NB4 (cell line): ENCODE results near the gene TAF4.

Experiments
- DNase-seq: peaks from one replicate; pipeline ENCODE4 v3.0.0; 2010; ENCODE audit warnings: low read depth
- H3K4me3 ChIP-seq: one replicate; pipeline ENCODE4 v1.5.1; 2011; ENCODE audit warnings: mild to moderate bottlenecking, low read depth, low read length, moderate library complexity
- CTCF ChIP-seq: IDR thresholded peaks from one replicate; pipeline ENCODE4 v1.5.1; 2012; ENCODE audit warnings: low read depth, low read length
- MYC ChIP-seq: IDR thresholded peaks from 2 replicates; pipeline ENCODE4 v1.6.1; 2011; ENCODE audit warnings: low read depth, low read length
- POLR2A ChIP-seq: IDR thresholded peaks from 2 replicates; pipeline ENCODE4 v1.6.1; 2011; ENCODE audit warnings: mild to moderate bottlenecking; ENCODE audit not compliant: insufficient read length; ENCODE audit errors: extremely low read depth
- TF ChIP-seq, protein P1 (sequence below): IDR thresholded peaks from 2 replicates; pipeline ENCODE4 v1.6.1; 2011; ENCODE audit warnings: low read depth, low read length

TAF4 gene

GRCh38 chr20:62011938-62012534 lies 53.6 kb downstream of the TAF4 start:
- TF ChIP-seq, protein P1, sequence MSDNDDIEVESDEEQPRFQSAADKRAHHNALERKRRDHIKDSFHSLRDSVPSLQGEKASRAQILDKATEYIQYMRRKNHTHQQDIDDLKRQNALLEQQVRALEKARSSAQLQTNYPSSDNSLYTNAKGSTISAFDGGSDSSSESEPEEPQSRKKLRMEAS: no peak
- TF ChIP-seq POLR2A: no peak
- no peak for TF ChIP-seq CTCF
- TF ChIP-seq MYC: no peak
- DNase-seq: no peak
- H3K4me3 ChIP-seq: no peak overlapping the region

GRCh38 chr20:62011403-62011790 lies 54.3 kb downstream of the TAF4 start:
- no peak for DNase-seq
- TF ChIP-seq CTCF: no peak
- TF ChIP-seq MYC: no peak
- TF ChIP-seq POLR2A: no peak
- TF ChIP-seq, protein P1: no peak
- no peak overlapping the region for H3K4me3 ChIP-seq

DNA sequence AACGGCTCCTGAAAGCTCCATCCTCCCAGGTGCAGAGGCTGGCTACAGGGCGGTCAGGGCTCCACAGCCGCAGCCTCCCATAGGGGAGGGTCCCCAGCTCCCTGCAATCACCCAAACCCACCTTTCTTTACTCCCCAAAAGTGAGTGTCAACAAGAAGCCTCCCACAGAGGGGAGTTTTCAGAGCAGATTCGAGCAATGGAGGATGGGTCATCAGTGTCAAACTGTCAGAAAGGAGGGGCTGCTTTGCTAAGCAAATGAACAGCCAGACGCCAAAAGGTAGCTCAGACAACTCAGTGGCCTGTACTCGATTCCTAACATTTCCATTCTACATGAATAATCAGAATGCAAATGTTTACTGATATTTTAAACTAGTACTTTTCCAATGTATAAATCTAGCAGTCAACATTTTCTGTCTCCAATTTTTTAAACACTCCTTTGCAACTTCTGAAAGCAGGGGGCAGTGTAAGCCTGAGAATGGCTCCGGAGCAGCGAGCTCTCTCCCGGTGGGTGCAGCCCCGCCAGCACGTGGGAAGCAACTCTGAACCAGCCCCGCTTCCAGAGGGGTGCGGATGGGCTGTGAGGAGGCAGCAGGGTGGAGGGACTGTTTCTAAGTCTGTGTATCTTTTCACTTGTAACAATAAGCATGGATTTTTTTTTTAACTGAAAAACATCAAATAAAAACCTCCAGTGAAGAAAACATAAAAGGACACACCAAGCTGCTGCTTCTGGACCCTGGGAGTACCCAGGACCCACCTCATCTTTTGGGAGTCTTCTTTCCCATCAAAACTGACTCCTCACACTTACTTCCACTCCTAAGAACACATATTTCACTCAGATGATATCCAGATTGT lies 54.9 kb downstream of the TAF4 start:
- no peak overlapping the region for H3K4me3 ChIP-seq
- DNase-seq: peak; percentile 61

GRCh38 chr20:62009869-62010445 lies 55.7 kb downstream of the TAF4 start:
- no peak for TF ChIP-seq POLR2A
- TF ChIP-seq CTCF: no peak
- TF ChIP-seq, protein P1: no peak
- no peak for TF ChIP-seq MYC
- no peak for DNase-seq
- H3K4me3 ChIP-seq: no peak overlapping the region

More for the DNA sequence above, 54.9 kb downstream of the TAF4 start:
- TF ChIP-seq POLR2A (no peak), CTCF (peak; percentile 16), MYC (peak; percentile 57; the same call in 1 of the 2 replicates)
- TF ChIP-seq, protein P1: peak; percentile 77

DNA sequence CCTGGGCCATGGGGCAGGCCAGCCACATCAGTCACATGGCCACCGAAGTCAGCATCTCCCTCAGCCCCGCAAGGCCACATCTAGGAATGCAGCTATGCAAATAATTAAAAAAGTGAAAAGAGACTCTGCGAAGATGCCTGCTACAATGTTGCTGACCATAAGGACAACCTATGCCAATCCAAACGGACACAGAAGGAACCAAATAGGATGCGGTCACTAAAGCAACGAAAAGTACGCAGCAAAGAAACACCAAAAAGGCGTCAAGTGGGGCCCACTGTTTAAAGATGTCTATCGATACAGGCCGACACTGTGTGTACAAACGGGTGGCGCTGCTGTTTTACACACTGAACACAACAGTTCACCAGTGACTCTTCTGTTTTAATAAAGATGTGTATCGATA lies 56.4 kb downstream of the TAF4 start:
- no peak overlapping the region for H3K4me3 ChIP-seq
- no peak for DNase-seq
- no peak for TF ChIP-seq CTCF
- no peak for TF ChIP-seq MYC
- TF ChIP-seq, protein P1: no peak
- no peak for TF ChIP-seq POLR2A
